Stimulated activated CD4-positive, alpha-beta T cell treated with anti-CD3 and anti-CD28 coated beads, Interleukin-15, amount 100 ng/mL, for 1 hour (primary cell): ENCODE data around the gene PNPLA3.

Experiments used
- DNase-seq, 2 donors: peaks; one replicate each; pipeline ENCODE4 v3.0.0-alpha.2; 2020; ENCODE audit warnings: low read depth in 1 of 2, low spot score in 1 of 2

PNPLA3 gene

DNA sequence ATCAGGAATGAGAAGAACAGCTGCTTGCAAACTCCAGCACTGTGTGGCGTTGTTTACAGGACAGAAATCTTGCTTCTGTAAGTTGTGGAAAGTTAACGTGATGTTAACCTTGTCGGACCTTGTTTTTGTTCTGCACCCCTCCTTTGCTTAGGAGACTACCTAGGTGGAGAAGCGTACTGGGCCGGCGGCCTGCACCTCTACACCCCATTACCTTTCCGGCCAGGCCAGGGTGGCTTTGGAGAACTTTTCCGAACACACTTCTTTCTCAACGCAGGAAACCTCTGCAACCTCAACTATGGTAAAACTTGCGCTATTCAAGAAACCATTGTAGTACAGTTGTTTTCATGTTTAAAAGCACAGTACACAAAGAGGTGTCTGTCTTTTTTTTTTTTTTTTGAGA is 65.4 kb downstream of the PNPLA3 start:
- DNase-seq, result no peak

DNA sequence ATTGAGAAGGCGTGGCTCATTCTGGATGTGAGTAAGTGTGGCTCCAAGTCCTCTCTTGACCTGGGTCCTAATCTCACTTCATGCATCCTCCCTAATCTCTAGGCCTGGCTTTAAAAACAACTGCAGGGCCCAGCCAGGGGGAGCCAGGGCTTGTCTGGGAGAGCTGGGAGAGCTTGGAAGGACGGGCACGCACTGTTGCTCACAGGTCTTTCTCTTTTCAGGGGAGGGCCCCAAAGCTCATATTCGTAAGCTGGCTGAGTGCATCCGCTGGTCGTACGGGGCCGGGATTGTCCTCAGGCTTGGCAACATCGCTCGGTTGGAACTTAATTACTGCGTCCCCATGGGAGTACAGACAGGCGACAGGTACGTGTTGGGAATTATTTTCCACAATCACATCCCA is 66.4 kb downstream of the PNPLA3 start:
- no peak for DNase-seq

DNA sequence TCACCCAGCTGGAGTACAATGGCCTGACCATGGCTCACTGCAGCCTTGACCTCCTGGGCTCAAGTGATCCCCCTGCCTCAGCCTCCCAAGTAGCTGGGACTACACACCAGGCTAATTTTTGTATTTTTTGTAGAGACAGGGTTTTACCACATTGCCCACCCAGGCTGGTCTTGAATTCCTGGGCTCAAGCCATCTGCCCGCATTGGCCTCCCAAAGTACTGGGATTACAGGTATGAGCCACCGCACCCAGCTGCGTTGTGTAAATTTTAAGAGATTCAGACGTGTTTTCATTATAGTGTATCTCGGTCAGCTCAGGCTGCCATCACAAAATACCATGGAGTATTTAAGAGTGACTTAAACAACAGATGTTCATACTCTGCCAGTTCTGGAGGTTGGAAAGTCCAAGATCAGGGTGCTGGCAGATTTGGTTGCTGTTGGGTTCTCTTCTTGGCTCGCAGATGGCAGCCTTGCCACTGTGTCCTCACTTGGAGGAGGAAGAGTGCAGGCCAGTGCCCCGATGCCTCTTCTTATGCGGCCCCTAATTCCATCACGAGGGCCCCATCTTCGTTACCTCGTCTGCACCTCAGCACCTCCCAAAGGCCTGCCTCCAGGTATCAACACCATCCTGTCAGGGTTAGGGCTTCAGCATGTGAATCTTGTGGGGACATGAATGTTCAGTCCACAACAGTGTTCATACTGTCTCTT is 67.9 kb downstream of the PNPLA3 start:
- DNase-seq, result no peak

DNA sequence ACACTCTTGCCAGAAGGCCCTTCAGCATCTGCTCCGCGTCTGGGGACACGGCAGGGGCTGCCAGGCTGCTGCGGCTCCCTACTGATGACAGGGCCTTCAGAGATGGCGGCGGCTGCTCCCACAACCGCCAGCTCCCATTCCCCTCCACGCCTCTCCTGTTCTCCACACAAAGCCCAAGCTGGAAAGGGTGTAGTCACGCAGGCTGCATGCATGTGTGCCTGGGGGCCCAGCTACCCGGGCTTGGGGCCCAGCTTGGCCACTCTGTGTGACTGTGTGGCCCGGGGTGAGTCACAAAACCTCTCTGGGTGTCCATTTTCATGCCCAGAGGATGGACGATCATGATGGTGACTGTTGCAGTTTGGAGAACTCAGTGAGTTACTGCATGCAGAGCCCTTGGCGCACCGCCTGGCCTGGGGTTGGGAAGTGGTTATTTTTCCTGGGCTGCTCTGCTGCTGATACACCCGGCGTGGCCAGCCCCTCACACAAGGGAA is 68.8 kb downstream of the PNPLA3 start:
- DNase-seq, result no peak

DNA sequence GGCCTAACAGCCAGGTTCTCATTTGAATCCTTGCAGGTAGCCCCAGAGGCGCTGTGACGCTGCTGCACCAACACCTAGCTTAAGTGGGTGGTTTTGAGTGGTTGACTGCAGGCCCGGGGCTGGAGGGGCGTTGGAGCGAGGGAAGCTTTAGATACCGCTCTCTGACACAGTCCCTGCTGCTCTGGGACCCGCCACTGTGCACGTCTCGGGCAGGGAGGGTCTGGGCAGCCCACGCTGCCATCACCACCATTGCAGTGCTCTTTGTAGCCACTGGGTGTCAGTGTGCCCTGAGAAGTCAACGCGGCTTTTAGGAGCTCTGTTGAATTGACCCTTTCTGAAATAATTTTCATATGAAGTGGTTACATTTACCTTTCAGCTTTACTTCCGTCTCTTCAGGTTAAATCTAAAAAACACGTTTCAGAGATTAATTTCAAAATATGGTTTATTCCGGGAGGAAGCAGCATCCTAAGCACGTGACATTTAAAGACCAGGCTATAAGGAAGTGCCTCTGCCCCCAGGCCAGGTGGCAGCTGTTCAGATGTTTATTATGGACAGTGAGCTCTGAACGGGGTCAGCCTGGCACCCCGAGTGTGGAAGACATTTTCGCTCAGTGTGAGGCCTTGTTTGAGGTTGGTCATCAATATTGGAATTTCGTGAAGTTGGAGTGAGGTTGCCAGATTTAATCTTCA is 69.6 kb downstream of the PNPLA3 start:
- DNase-seq, result peak; percentile 23 to 35

DNA sequence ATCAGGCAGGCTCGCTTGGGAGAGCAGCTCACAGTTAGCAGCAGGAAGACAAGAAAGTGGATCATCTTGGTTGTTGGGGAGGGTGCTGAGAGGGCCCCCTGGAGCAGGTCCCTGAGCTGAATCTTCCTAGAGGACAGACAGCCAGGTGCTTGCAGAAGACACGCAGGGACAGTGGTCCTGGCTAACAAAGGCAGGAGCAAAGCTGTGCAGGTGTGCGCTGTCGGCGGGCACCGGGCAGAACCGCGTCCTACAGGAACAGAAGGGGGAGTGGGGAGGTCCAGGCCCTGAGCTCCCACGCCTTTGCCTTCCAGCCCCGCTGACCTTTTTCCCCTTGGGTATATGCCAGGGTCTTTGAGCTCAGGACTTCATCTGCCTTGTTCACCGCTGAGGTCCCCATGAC is 70.4 kb downstream of the PNPLA3 start:
- DNase-seq, result no peak

DNA sequence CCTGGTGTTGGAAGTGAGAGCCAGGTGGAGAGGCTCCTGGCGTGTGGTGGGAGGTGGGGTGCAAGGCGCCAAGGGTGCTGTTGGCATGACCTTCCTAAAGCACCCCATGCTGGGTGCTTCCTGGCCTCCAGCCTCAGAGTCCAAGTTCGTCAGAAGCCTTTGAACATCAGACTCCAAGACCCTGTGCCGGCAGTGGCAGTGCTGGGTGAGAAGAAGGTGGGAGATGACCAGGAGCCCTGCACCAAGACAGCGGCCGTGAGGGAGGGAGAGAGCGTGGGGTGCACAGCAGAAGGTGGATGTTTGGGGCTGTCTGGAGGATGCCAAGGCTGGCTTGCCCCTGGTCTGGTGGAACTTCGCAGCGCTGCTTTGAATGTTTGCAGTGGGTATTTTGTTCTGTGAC is 70.8 kb downstream of the PNPLA3 start:
- DNase-seq, result no peak

DNA sequence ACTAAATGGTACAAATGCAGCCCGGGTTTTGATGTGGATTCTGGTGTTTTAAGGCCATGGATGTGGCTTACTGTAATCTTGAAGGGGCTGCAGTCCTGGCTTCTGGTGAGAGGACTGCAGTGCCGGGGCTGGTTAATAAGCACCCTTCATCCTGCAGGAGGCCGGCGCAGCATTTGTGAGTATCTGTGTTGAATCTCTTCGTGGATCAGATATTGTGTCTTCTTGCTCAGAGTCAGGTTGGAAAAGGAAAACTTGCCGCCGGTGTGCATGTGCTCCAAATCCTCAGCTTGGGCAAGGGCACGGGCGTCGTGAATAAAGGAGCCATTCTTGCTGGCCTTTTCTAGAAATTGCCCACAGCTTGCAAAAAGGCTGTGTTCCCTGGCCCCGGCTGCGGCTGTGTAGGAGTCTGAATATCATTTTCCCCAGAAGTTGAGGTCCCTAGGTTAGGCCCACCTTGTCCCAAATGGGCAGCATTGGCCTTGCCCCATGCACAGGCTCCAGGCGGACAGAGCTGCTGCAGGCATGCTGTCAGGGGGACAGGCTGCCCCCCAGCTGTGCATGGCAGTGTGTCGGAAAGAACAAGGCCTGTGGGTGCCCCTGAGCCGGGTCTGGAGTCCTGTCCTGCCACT is 71.6 kb downstream of the PNPLA3 start:
- DNase-seq, result no peak

DNA sequence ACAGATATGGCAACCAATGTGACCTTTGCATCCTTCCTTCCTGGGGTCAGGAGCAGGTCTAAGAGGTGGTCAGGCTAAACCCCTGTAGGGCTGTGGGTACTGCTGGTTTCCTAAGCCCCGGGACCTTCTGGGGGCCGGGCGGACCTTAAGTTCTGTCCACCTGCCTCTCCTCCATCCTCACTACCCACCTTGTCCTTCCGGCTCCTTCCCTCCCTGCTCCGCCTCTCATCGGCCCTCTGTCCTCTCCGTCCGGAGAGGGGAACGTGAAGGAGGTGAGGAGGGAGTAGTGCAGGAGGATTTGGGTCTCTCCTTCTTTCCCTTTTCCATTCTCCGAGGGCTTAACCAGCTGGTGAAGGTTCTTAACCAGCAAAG is 72.2 kb downstream of the PNPLA3 start:
- no peak for DNase-seq

DNA sequence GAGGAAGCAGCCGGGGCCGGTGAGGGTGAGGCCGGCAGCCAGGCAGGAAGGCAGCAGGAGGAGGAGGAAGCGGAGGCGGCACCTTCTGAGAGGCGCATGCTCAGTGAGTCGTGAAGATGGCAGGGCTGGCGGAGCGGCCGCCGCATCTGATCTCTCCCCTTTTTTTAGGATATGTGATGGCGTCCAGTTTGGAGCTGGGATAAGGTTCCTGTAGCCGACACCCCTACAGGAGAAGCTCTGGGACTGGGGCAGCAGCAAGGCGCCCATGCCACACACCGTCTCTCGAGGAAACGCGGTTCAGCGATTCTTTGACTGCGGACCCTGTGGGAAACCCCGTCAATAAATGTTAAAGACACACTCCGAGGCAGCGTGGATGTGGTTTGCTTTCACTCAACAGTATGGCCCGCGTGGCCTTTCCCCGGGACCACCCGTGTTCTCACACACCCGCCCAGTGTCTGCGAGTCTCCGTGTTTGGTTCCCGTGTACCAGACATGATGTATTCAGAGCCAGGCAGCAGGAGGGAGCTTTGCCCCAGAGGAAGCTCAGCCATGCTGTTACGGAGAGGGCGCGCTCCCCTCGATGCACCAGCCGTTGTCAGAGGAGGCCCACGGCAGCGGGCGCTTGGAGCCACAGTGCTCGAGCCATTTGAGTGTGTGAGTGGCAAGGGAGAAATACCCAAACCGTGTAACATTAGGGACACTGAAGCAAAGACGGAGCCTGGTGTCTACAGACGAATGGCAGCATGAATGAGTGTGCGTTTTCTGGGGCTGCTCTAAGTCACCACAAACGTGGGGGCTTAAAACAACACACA is 72.8 kb downstream of the PNPLA3 start:
- peak; percentile 34 to 53 for DNase-seq

DNA sequence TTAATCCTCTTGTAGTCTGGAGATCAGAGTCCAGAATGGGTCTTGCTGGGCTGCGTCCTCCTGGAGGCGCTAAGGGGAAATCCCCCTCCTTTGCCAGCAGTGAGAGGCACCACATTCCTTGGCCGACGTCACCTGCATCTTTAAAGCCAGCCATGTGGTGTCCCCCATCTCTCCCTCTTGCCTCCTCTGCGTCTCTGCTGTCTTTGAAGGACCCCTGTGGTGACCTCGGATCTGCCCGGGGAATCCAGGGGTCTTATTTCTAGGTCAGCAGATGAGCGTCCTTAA is 73.3 kb downstream of the PNPLA3 start:
- DNase-seq, result no peak
